Dermis microvascular lymphatic vessel endothelial cell (primary cell): ENCODE measurements around the gene GPD1. TPM values are rescaled to one million over a fixed set of nuclear protein-coding genes. Genes with fewer than 3 reads are reported as not detected.
A peak's percentile ranks its signal among the peaks of the same experiment; 100 is the strongest.
"Not testable (repeated sequence)": the region's sequence is repeated elsewhere in the genome, so short reads cannot be mapped to it uniquely, and the experiment has no call there.

Source experiments
- DNase-seq, 2 donors: peaks; one replicate each; pipeline versions ENCODE4 v3.0.0 to v3.0.0-alpha.2; 2010; ENCODE audit warnings: low read depth in 2 of 2
- total RNA-seq: library from RNA; depleted of rRNA; stranded (reverse); fragments of >200 nt; gene quantifications from 2 replicates; pipeline ENCODE4 v1.2.1, GENCODE V29; 2014

GPD1 gene
- total RNA-seq, 1 donor from 2014 or later: under 0.01 TPM

DNA sequence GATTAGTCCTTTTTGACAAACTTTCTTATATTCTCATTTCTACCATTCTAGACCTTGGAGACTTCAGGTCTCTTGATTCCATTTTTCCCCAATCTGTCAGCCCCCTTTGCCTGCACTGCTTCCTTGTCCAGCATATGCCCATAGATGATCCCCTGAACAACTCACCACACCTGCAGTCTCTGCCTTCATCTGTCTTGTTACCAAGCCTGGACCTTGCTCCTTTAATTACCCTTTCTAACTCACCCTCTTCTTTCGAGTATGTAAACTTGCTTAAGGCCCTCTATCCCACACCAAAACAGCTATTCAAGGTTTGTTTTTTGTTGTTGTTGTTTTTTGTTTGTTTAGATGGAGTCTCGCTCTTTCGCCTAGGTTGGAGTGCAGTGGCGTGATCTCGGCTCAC lies 17.8 kb downstream of the GPD1 start:
- DNase-seq: no peak

- no peak for DNase-seq
Measured at GRCh38 chr12:50123203-50123602, 19.4 kb downstream of the GPD1 start.

- no peak for DNase-seq
Measured at GRCh38 chr12:50127546-50127945, 23.7 kb downstream of the GPD1 start.

GRCh38 chr12:50129290-50129689 lies 25.5 kb downstream of the GPD1 start:
- no peak for DNase-seq

GRCh38 chr12:50132505-50133135 lies 28.8 kb downstream of the GPD1 start:
- peak in 1 of 2 donors; percentile 66 for DNase-seq

- DNase-seq: no peak
Measured at GRCh38 chr12:50142993-50143392, 39.2 kb downstream of the GPD1 start.

DNA sequence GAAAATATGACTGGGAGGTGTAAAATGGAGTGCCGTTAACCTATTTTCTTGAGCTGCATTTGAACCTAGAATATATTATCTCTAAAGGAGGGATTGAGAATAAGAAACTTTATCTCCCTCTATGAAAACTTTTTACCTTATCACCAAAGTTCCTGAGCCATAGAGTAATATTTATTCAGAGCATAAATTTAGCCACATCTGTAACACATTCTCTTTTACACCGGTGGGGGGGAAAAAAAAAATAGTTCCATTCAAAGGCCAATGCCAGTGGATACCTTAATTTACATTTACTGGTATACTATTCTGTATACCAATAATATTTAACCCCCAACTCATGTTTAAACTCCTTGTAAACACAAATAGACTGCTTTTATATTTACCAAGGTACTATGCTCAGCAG lies 41.6 kb downstream of the GPD1 start:
- no peak for DNase-seq

- no peak for DNase-seq
Measured at GRCh38 chr12:50147281-50147680, 43.5 kb downstream of the GPD1 start.

DNA sequence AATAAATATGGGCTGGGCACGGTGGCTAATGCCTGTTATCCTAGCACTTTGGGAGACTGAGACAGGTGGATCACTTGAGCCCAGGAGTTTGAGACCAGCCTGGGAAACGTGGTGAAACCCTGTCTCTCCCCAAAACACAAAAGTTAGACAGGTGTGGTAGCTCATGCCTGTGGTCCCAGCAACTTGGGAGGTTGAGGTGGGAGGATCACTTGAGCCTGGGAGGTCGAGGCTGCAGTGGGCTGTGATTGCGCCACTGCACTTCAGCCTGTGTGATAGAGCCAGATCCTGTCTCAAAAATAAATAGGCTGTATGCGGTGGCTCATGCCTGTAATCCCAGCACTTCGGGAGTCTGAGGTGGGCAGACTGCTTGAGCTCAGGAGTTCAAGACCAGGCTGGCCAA lies 44.2 kb downstream of the GPD1 start:
- not testable (repeated sequence) for DNase-seq

DNA sequence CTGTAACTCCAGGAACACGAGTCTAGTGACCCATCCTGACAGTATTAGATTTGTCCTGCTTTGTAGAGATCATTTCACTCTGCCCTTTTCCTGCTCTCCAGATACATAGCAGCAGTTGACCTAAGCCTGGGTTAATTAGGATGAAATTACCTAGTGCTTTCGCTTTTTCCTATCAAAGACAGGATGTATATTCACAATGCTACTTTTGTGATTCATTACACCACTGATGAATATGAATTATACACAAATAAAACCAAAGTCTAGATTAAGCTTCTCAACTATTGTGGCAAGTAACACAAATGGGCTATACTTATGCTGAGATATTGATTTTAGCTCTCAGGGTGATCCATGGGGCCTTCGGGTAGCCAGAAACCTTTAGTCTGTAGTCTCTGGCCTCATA lies 45.5 kb downstream of the GPD1 start:
- no peak for DNase-seq

GRCh38 chr12:50151047-50151687 lies 47.4 kb downstream of the GPD1 start:
- DNase-seq: no peak

- DNase-seq: not testable (repeated sequence)
Measured at GRCh38 chr12:50154947-50155346, 51.1 kb downstream of the GPD1 start.

GRCh38 chr12:50156641-50157040 lies 52.8 kb downstream of the GPD1 start:
- no peak for DNase-seq

GRCh38 chr12:50157259-50157658 lies 53.5 kb downstream of the GPD1 start:
- DNase-seq: no peak

- no peak for DNase-seq
Measured at GRCh38 chr12:50160643-50161042, 56.8 kb downstream of the GPD1 start.

Other genes with a start within 250 kb of the GPD1 start
- gene FAIM2, start 200.1 kb upstream of the GPD1 start, total RNA-seq: not detected in 2 replicates
- gene AQP2, start 153.3 kb upstream of the GPD1 start, total RNA-seq: not detected in 2 replicates
- under 0.01 TPM in 1 of 2 replicates, not detected in the other for gene AQP5, start 142.1 kb upstream of the GPD1 start, total RNA-seq
- not detected in 2 replicates for gene AQP6, start 131.1 kb upstream of the GPD1 start, total RNA-seq
- gene RACGAP1, start 78.5 kb upstream of the GPD1 start, total RNA-seq: 14.8 and 35.8 TPM in 2 replicates
- gene ASIC1, start 46.4 kb upstream of the GPD1 start, total RNA-seq: under 0.01 TPM in 1 of 2 replicates, not detected in the other
- 46.6 and 53.4 TPM in 2 replicates for gene SMARCD1, start 18.7 kb upstream of the GPD1 start, total RNA-seq
- 39.1 and 54.7 TPM in 2 replicates for gene COX14, start 8.2 kb downstream of the GPD1 start, total RNA-seq
- 25.8 and 28.1 TPM in 2 replicates for gene CERS5, start 63.4 kb downstream of the GPD1 start, total RNA-seq
- gene LIMA1, start 179.5 kb downstream of the GPD1 start, total RNA-seq: 19.7 and 30.9 TPM in 2 replicates